Measurements from ENCODE around the gene ANKRD44.

Gene ANKRD44

GRCh38 chr2:197170208-197170607, 140.4 kb downstream of the ANKRD44 start:
- TF ChIP-seq TAF1 (IDR thresholded peaks at IDR 0.05; ENCODE audit: borderline replicate concordance, insufficient read depth, low read length) (no peak), SIN3A (IDR thresholded peaks at IDR 0.05; ENCODE audit: borderline replicate concordance, insufficient read depth, low read length) (no peak), FOXP2 (optimal IDR thresholded peaks at IDR 0.05; ENCODE audit: borderline replicate concordance, extremely low read depth, extremely low read length, insufficient read depth) (no peak), POLR2AphosphoS5 (IDR thresholded peaks at IDR 0.05; ENCODE audit: low read depth, low read length) (no peak), REST (IDR thresholded peaks at IDR 0.05; ENCODE audit: insufficient read depth in 1 of 2, low read depth in 2 of 2, low read length in 2 of 2) (no peak)

- TF ChIP-seq SIN3A (IDR thresholded peaks at IDR 0.05; ENCODE audit: borderline replicate concordance, insufficient read depth, low read length): no peak
- TF ChIP-seq TAF1 (IDR thresholded peaks at IDR 0.05; ENCODE audit: borderline replicate concordance, insufficient read depth, low read length): no peak
- TF ChIP-seq POLR2AphosphoS5 (IDR thresholded peaks at IDR 0.05; ENCODE audit: low read depth, low read length): no peak
- TF ChIP-seq FOXP2 (optimal IDR thresholded peaks at IDR 0.05; ENCODE audit: borderline replicate concordance, extremely low read depth, extremely low read length, insufficient read depth): peak; percentile 41
- no peak for TF ChIP-seq REST (IDR thresholded peaks at IDR 0.05; ENCODE audit: insufficient read depth in 1 of 2, low read depth in 2 of 2, low read length in 2 of 2)
These were observed 141.9 kb downstream of the ANKRD44 start for GRCh38 chr2:197168705-197169104.

- TF ChIP-seq SIN3A (IDR thresholded peaks at IDR 0.05; ENCODE audit: borderline replicate concordance, insufficient read depth, low read length): no peak
- no peak for TF ChIP-seq REST (IDR thresholded peaks at IDR 0.05; ENCODE audit: insufficient read depth in 1 of 2, low read depth in 2 of 2, low read length in 2 of 2)
- no peak for TF ChIP-seq POLR2AphosphoS5 (IDR thresholded peaks at IDR 0.05; ENCODE audit: low read depth, low read length)
- TF ChIP-seq FOXP2 (optimal IDR thresholded peaks at IDR 0.05; ENCODE audit: borderline replicate concordance, extremely low read depth, extremely low read length, insufficient read depth): no peak
- TF ChIP-seq TAF1 (IDR thresholded peaks at IDR 0.05; ENCODE audit: borderline replicate concordance, insufficient read depth, low read length): no peak
These were observed 142.8 kb downstream of the ANKRD44 start for GRCh38 chr2:197167608-197168314.

- TF ChIP-seq TAF1 (IDR thresholded peaks at IDR 0.05; ENCODE audit: borderline replicate concordance, insufficient read depth, low read length) (no peak), REST (IDR thresholded peaks at IDR 0.05; ENCODE audit: insufficient read depth in 1 of 2, low read depth in 2 of 2, low read length in 2 of 2) (no peak), POLR2AphosphoS5 (IDR thresholded peaks at IDR 0.05; ENCODE audit: low read depth, low read length) (no peak)
These were observed 145.6 kb downstream of the ANKRD44 start for GRCh38 chr2:197165020-197165419.

All from PFSK-1 (cell line).